HG03565 (cell line): ENCODE results near the gene DNPEP.
A peak's percentile ranks its signal among the peaks of the same experiment; 100 is the strongest.
"Not testable (repeated sequence)": the region's sequence is repeated elsewhere in the genome, so short reads cannot be mapped to it uniquely, and the experiment has no call there.

ENCODE experiments used
- ATAC-seq: cut with Tn5 transposase; IDR thresholded peaks from one replicate; pipeline ENCODE4 v1.9.1; 2021; ENCODE audit warnings: mild to moderate bottlenecking, moderate library complexity; ENCODE audit not compliant: unreplicated experiment

The DNPEP gene

DNA sequence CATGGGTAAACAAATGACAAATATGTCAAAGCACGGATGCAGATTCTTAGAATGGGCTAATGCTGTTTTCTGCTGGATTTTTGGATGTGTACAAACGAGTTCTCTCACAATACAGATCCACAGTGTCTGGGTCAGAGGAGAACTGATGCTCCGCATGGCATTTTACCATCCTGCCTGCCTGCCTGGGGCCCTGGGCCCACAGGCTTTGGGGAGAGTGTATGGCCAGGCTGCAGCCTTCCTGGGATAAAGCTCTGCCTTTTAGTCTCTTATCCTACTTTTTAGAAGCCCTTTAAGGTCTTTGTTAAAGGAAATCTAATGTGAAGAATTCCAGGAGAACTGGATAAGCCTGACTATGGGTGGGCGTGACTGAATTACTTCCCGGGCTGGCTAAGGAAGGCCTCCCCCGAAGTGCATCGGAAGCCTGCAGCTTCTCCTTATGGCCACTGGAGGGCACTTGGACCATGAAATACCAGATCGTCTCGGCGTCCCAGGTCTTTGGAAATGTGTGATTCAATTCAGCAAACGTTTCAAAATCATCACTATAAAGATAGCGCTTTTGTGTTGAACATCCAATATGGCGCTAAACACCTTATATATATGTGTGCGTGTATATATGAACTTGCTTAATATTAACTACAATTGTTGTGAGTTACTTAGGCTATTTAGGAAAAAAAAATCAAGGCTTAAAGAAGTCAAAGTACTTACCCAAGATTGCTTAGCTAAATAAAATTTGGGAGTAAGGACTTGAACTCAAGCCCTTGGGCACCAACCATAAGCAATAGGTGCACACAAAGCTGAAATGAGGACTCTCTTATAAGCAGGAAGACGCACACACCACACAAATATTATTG, 15.2 kb upstream of the DNPEP start:
- peak; percentile 70 for ATAC-seq

GRCh38 chr2:219401606-219402005, 13.9 kb upstream of the DNPEP start:
- no peak for ATAC-seq

- ATAC-seq = no peak
These were observed 12.8 kb upstream of the DNPEP start for GRCh38 chr2:219400562-219400961.

DNA sequence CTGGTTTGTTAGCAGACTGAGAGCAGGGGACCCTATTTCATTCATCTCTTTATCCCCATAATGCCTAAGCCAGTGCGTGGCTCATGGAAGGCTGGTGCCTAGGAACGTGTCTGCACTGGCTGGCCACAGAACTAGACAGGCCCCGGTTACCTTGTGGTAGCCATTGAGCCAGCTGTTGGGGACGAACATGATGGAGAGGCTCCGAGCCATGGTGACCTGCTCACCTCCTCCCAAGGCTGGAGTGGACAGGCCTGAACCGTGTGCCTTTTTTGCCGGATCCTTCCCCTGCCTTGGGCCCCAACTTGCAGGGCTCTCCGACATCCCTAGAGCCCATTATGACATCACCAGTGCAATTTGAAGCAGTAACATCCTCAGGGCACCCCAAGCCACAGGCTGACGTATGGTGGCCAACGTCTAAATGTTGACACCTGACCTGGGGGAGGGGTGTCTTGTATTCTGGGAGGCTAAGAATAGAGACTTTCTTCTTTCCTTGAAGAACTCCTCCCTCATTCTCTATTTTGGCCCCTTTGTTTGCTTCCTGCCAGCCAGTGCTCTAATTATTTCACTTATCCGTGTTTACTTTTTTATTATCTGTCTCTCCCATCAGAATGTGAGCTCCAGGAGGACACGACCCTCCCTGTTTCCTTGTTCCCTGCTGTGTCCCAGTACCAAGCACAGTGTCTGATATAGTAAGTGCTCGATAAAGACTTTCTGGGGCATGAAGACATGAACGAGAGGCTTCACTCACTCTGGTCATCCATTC, 12.2 kb upstream of the DNPEP start:
- ATAC-seq = no peak

GRCh38 chr2:219398721-219399363, 11.1 kb upstream of the DNPEP start:
- ATAC-seq = no peak

DNA sequence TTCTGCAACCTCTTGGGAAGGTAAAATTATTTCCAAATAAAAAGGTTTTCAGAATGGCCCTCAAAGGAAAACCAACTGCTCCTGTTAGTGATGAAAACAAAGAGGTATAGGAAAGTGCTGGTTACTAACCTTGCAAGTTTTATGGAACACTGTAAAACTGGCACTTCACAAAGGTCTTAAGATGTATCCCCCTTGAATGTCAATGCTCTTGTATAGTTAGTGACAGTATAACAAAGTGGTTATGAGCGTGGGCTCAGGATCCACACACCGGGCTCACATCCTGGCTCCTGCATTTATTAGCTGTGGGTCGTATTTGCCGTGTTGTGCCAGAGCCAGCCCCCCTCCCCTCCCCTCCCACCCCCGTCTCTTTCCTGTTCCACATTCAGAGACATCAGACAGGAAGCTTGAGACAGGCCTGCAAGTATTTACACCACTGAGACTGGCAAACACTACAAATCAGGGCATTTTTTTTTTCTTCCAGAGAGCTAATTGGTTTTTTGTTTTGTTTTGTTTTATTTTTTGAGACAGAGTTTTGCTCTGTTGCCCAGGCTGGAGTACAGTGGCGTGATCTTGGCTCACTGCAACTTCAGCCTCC, 9.2 kb upstream of the DNPEP start:
- no peak for ATAC-seq

DNA sequence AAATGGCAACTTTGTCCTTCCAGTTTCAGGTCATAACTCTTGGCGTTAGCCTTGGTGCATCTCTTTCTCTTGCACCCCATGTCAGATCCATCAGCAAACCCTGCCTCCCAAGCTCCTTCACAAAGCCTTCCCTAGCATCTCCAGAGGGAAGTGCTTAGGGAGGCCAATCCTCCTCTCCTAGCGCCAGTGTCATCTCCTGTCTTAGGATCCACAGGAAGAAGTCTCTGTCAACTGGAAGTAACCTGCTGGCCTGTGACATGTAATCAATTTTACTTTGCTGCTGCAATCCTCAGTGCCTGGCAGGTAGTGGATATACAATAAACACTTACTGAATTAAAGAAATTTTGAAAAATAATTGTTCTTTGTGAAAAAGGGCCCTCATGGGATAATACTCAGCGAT, 7.9 kb upstream of the DNPEP start:
- ATAC-seq = no peak

DNA sequence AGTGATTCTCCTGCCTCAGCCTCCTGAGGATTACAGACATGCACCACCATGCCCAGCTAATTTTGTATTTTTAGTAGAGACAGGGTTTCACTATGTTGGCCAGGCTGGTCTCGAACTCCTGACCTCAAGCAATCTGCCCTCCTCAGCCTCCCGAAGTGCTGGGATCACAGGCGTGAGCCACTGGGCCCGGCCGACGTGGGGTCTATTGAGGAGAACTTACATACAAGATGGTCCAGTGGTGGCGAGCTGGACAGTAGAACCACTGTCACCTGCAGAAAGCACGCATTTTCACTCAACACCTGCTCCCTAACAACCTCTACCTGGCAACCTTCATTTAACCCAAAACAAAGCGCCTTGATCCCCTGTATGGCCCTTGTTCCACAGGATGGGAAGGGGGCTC, 7.3 kb upstream of the DNPEP start:
- ATAC-seq = not testable (repeated sequence)

- ATAC-seq = no peak
These were observed 5.0 kb upstream of the DNPEP start for GRCh38 chr2:219392754-219393153.

DNA sequence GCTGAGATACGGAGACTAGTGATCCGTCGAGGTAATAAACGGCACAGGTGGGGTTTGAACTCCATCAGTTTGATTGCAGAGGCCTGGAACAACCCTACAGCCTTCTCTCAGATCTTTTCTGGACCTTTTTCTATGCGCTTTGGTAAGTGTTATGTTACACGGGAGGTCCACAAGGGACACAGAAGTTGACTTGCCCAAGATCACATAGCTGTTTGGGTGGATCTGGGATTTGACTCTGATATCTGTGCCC, 1.1 kb upstream of the DNPEP start:
- no peak for ATAC-seq

- ATAC-seq = peak; percentile 79
These were observed 602 bp upstream of the DNPEP start for GRCh38 chr2:219388121-219388906.

DNA sequence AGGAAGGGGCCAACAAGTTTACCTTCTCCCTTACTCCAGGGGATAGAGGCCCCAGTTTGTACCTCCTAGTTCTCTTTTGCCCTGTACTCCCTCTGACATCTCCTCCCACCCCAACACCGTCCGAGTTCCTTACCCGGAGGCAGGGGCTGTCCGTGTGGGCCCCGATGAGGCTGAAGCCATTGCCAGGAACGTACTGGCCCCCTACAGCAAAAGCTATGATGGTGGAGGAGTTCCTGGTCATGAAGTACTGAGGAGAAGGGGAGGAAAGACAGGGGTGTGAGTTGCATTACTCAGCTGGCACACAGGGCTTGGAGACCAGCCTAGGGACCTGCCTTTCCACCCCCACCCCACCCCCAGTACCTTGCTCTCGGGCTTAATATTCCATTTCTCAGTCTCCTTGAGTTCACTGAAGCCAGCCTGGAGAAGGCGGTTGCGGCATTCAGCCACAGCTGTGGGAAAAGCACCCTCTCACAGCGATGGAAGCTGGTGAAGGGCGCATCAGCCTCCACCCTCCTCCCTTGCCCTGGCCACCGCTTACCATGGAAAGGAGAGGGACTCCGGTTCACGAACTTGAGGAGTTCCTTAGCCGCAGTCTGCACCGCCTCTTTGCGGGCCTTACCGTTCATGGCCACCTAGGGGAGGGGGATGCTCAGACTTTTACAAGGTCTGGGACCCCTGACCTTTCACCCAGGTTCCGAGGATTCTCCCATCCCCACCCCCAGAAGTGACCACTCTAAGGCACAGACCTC, 1.0 kb downstream of the DNPEP start:
- no peak for ATAC-seq

- ATAC-seq = no peak
These were observed 1.7 kb downstream of the DNPEP start for GRCh38 chr2:219385958-219386520.

DNA sequence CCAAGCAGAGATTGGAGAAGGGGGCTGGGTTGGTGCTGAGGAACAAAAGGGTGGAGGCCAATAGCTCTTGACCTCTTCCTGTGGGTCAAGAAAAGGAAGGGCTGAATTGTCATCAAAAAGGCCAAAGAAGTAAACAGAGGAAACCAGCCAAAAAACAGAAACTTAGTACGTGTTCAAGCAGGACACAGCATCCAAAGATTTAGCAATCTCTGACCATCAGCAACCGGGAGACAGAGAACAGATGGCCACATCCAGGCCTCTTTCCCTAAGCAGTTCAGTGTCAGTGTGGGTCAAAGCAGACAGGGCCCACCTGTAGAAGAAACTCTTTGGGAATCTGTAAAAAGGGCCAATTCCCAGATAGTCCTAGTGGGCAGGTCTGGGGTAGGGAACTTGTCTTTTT, 2.9 kb downstream of the DNPEP start:
- no peak for ATAC-seq

DNA sequence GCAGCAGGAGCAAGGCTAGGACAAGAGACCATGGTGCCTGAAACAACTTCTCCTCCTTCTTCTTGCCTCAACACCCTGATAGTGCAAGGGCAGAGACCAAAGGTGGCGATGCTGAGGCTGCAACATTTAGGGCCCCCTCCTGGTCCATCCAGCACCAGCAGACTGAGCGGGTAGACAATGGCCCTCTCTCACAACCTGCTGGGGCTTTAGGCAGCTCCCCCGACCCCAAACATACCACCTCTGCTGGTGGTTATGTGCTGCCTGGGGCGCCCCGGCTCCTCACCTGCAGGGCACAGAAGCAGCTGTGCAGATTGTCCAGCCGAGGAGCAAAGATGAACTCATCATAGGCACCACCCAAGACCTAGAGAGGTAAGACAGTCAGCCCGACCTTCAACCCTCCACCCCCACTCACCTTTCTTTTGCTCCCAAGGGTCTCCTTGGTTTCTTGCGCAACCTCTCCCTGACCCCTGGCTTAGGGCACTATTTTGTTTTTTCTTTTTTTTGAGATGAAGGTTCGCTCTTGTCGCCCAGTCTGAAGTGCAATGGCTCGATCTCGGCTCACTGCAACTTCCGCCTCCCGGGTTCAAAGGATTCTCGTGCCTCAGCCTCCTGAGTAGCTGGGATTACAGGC, 3.5 kb downstream of the DNPEP start:
- ATAC-seq = no peak

GRCh38 chr2:219381448-219381847, 6.3 kb downstream of the DNPEP start:
- no peak for ATAC-seq

- no peak for ATAC-seq
These were observed 6.8 kb downstream of the DNPEP start for GRCh38 chr2:219380926-219381325.

DNA sequence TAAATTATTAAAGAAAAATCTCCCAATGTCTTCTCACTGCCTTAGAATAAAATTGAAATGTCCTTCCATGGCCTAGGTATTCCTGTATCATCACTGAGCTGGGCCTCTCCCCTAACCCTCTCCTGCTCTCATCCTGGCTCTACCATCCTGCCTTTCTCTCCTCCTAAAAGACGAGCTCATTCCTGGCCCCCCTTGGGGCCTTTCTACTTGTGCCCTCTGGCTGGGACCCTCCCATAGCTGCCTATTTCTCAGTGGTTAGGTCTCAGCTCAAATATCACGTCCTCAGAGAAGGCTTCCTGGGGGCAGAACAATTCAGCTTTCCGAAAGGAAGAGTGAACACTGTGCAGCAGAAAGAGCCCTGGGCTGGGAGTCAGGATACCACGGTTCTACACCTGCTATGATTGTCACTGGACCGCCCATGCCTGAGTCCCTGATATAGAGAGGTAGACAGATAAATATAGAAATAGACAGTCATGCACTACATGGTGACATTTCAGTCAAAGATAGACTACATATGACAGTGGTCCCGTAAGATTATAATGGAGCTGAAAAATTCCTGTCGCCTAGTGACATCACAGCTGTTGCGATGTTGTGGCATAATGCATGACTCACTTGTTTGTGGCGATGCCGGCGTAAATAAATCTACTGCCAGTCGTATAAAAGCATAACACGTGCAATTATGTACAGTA, 9.4 kb downstream of the DNPEP start:
- ATAC-seq = no peak

GRCh38 chr2:219369447-219369861, 18.3 kb downstream of the DNPEP start:
- no peak for ATAC-seq
